Activated CD8-positive, alpha-beta memory T cell treated with anti-CD3 and anti-CD28 coated beads for 1 hour (primary cell): ENCODE data around the gene NXN.
"Not testable (repeated sequence)": the region's sequence is repeated elsewhere in the genome, so short reads cannot be mapped to it uniquely, and the experiment has no call there.

ENCODE experiments used
- DNase-seq, 2 donors: peaks; one replicate each; pipeline ENCODE4 v3.0.0-alpha.2; 2020; ENCODE audit warnings: low read depth in 1 of 2; ENCODE audit errors: extremely low read depth in 1 of 2

Gene NXN

GRCh38 chr17:896953-897661 is 82.5 kb downstream of the NXN start:
- no peak for DNase-seq

GRCh38 chr17:896454-896853 is 83.1 kb downstream of the NXN start:
- DNase-seq: no peak

- no peak for DNase-seq
Observed at GRCh38 chr17:892958-893357, 86.6 kb downstream of the NXN start.

GRCh38 chr17:888998-889441 is 90.6 kb downstream of the NXN start:
- DNase-seq: no peak

GRCh38 chr17:887551-888209 is 91.9 kb downstream of the NXN start:
- no peak for DNase-seq

GRCh38 chr17:885971-886571 is 93.5 kb downstream of the NXN start:
- DNase-seq: no peak

GRCh38 chr17:883586-883962 is 96.0 kb downstream of the NXN start:
- no peak for DNase-seq

GRCh38 chr17:882827-883585 is 96.6 kb downstream of the NXN start:
- no peak for DNase-seq

GRCh38 chr17:881778-882177 is 97.8 kb downstream of the NXN start:
- DNase-seq: no peak

GRCh38 chr17:880443-881269 is 98.9 kb downstream of the NXN start:
- no peak for DNase-seq

GRCh38 chr17:879546-880442 is 99.8 kb downstream of the NXN start:
- DNase-seq: peak; percentile 6 to 44

GRCh38 chr17:877630-878029 is 101.9 kb downstream of the NXN start:
- no peak for DNase-seq

GRCh38 chr17:876272-876671 is 103.3 kb downstream of the NXN start:
- no peak for DNase-seq

- DNase-seq: not testable (repeated sequence)
Observed at GRCh38 chr17:874590-874989, 105.0 kb downstream of the NXN start.

- DNase-seq: no peak
Observed at GRCh38 chr17:872855-873254, 106.7 kb downstream of the NXN start.

GRCh38 chr17:871751-872519 is 107.6 kb downstream of the NXN start:
- no peak for DNase-seq

- DNase-seq: no peak
Observed at GRCh38 chr17:869567-870525, 109.7 kb downstream of the NXN start.

GRCh38 chr17:869086-869485 is 110.5 kb downstream of the NXN start:
- no peak for DNase-seq
